ENCODE measurements around the gene RETREG2.

Gene RETREG2

GRCh38 chr2:219209236-219210195 is 31.4 kb downstream of the RETREG2 start:
- in situ Hi-C loops (cut with MboI; ENCODE audit: low pct_unique_long_range_greater_than_20kb, low sequenced_read_pairs): no loop called here
- DNase-seq: peak; percentile 22

- in situ Hi-C loops (cut with MboI; ENCODE audit: low pct_unique_long_range_greater_than_20kb, low sequenced_read_pairs): no loop called here
Observed at GRCh38 chr2:219210196-219210885, 32.3 kb downstream of the RETREG2 start.

GRCh38 chr2:219210886-219211362 is 32.8 kb downstream of the RETREG2 start:
- no peak for DNase-seq
- in situ Hi-C loops (cut with MboI; ENCODE audit: low pct_unique_long_range_greater_than_20kb, low sequenced_read_pairs): no loop called here

More at GRCh38 chr2:219210196-219210885, 32.3 kb downstream of the RETREG2 start:
- DNase-seq: no peak

- no peak for DNase-seq
- in situ Hi-C loops (cut with MboI; ENCODE audit: low pct_unique_long_range_greater_than_20kb, low sequenced_read_pairs): no loop called here
Observed at GRCh38 chr2:219213026-219213415, 34.9 kb downstream of the RETREG2 start.

- no peak for DNase-seq
- in situ Hi-C loops (cut with MboI; ENCODE audit: low pct_unique_long_range_greater_than_20kb, low sequenced_read_pairs): no loop called here
Observed at GRCh38 chr2:219213486-219214071, 35.5 kb downstream of the RETREG2 start.

GRCh38 chr2:219214141-219214540 is 36.1 kb downstream of the RETREG2 start:
- in situ Hi-C loops (cut with MboI; ENCODE audit: low pct_unique_long_range_greater_than_20kb, low sequenced_read_pairs): no loop called here
- no peak for DNase-seq

- DNase-seq: no peak
- in situ Hi-C loops (cut with MboI; ENCODE audit: low pct_unique_long_range_greater_than_20kb, low sequenced_read_pairs): no loop called here
Observed at GRCh38 chr2:219214786-219215185, 36.7 kb downstream of the RETREG2 start.

GRCh38 chr2:219215871-219216534 is 37.9 kb downstream of the RETREG2 start:
- in situ Hi-C loops (cut with MboI; ENCODE audit: low pct_unique_long_range_greater_than_20kb, low sequenced_read_pairs): no loop called here
- no peak for DNase-seq

GRCh38 chr2:219216535-219216915 is 38.5 kb downstream of the RETREG2 start:
- in situ Hi-C loops (cut with MboI; ENCODE audit: low pct_unique_long_range_greater_than_20kb, low sequenced_read_pairs): no loop called here
- no peak for DNase-seq

- in situ Hi-C loops (cut with MboI; ENCODE audit: low pct_unique_long_range_greater_than_20kb, low sequenced_read_pairs): no loop called here
- DNase-seq: no peak
Observed at GRCh38 chr2:219218217-219218731, 40.2 kb downstream of the RETREG2 start.

GRCh38 chr2:219218732-219219701 is 40.9 kb downstream of the RETREG2 start, which contains the start of gene ABCB6:
Gene ABCB6 (minus strand): TSS chr2:219218958. CDS start chr2:219218673, 285 bp downstream.
- in situ Hi-C loops (cut with MboI; ENCODE audit: low pct_unique_long_range_greater_than_20kb, low sequenced_read_pairs): no loop called here
- no peak for DNase-seq

- in situ Hi-C loops (cut with MboI; ENCODE audit: low pct_unique_long_range_greater_than_20kb, low sequenced_read_pairs): no loop called here
- no peak for DNase-seq
Observed at GRCh38 chr2:219219784-219220532, 41.9 kb downstream of the RETREG2 start.

- DNase-seq: no peak
- in situ Hi-C loops (cut with MboI; ENCODE audit: low pct_unique_long_range_greater_than_20kb, low sequenced_read_pairs): no loop called here
Observed at GRCh38 chr2:219220652-219221402, 42.8 kb downstream of the RETREG2 start.

- in situ Hi-C loops (cut with MboI; ENCODE audit: low pct_unique_long_range_greater_than_20kb, low sequenced_read_pairs): no loop called here
- DNase-seq: no peak
Observed at GRCh38 chr2:219221957-219222518, 44.0 kb downstream of the RETREG2 start.

- no peak for DNase-seq
- in situ Hi-C loops (cut with MboI; ENCODE audit: low pct_unique_long_range_greater_than_20kb, low sequenced_read_pairs): no loop called here
Observed at GRCh38 chr2:219223831-219224610, 45.9 kb downstream of the RETREG2 start.

- peak; percentile 61 for DNase-seq
Observed at GRCh38 chr2:219225350-219225749, 47.3 kb downstream of the RETREG2 start.

More at GRCh38 chr2:219225350-219225749, 47.3 kb downstream of the RETREG2 start:
- in situ Hi-C loops (cut with MboI; ENCODE audit: low pct_unique_long_range_greater_than_20kb, low sequenced_read_pairs): no loop called here
